Activated naive CD8-positive, alpha-beta T cell (primary cell): ENCODE data around the gene ABLIM2.

Experiments
- H3K27ac Mint-ChIP-seq: one replicate; pipeline ENCODE4 v1.8.0; 2021; ENCODE audit warnings: mixed read lengths
- H3K27me3 Mint-ChIP-seq: one replicate; pipeline ENCODE4 v1.8.0; 2021; ENCODE audit warnings: mixed read lengths
- H3K36me3 Mint-ChIP-seq: one replicate; pipeline ENCODE4 v1.8.0; 2021; ENCODE audit warnings: mixed read lengths
- H3K4me1 Mint-ChIP-seq: one replicate; pipeline ENCODE4 v1.8.0; 2021; ENCODE audit warnings: low read depth, mixed read lengths
- H3K4me3 Mint-ChIP-seq: one replicate; pipeline ENCODE4 v1.8.0; 2021; ENCODE audit warnings: mild to moderate bottlenecking, mixed read lengths
- H3K9me3 Mint-ChIP-seq: one replicate; pipeline ENCODE4 v1.8.0; 2021; ENCODE audit warnings: low read depth, mixed read lengths

The ABLIM2 gene

GRCh38 chr4:8041172-8041571 is 117.4 kb downstream of the ABLIM2 start:
- Mint-ChIP-seq H3K4me1 (no peaks in the 10 kb centered on the region), H3K36me3 (peaks cover 2% of the 10 kb centered on the region), H3K4me3 (no peak overlapping the region), H3K27ac (no peak overlapping the region), H3K27me3 (peaks cover 6% of the 10 kb centered on the region), H3K9me3 (no peaks in the 10 kb centered on the region)

- Mint-ChIP-seq H3K9me3 (no peaks in the 10 kb centered on the region), H3K4me1 (peaks cover 2% of the 10 kb centered on the region), H3K27ac (no peak overlapping the region), H3K36me3 (peaks cover 2% of the 10 kb centered on the region), H3K4me3 (no peak overlapping the region), H3K27me3 (peaks cover 6% of the 10 kb centered on the region)
Observed at GRCh38 chr4:8040607-8041006, 118.0 kb downstream of the ABLIM2 start.

- Mint-ChIP-seq H3K36me3 (peaks cover 2% of the 10 kb centered on the region), H3K27ac (no peak overlapping the region), H3K4me3 (no peak overlapping the region), H3K27me3 (peaks cover 6% of the 10 kb centered on the region), H3K9me3 (no peaks in the 10 kb centered on the region), H3K4me1 (peaks cover 8% of the 10 kb centered on the region)
Observed at GRCh38 chr4:8039853-8040252, 118.8 kb downstream of the ABLIM2 start.

GRCh38 chr4:8039290-8039689 is 119.3 kb downstream of the ABLIM2 start:
- H3K4me1 Mint-ChIP-seq: peaks cover 8% of the 10 kb centered on the region
- H3K27me3 Mint-ChIP-seq: peaks cover 6% of the 10 kb centered on the region
- no peak overlapping the region for H3K27ac Mint-ChIP-seq
- peaks cover 2% of the 10 kb centered on the region for H3K36me3 Mint-ChIP-seq
- H3K4me3 Mint-ChIP-seq: no peak overlapping the region
- H3K9me3 Mint-ChIP-seq: no peaks in the 10 kb centered on the region

GRCh38 chr4:8038719-8039251 is 119.8 kb downstream of the ABLIM2 start:
- H3K36me3 Mint-ChIP-seq: peaks cover 2% of the 10 kb centered on the region
- peaks cover 6% of the 10 kb centered on the region for H3K27me3 Mint-ChIP-seq
- H3K27ac Mint-ChIP-seq: no peak overlapping the region
- no peaks in the 10 kb centered on the region for H3K9me3 Mint-ChIP-seq
- no peak overlapping the region for H3K4me3 Mint-ChIP-seq
- peaks cover 8% of the 10 kb centered on the region for H3K4me1 Mint-ChIP-seq

- Mint-ChIP-seq H3K9me3 (no peaks in the 10 kb centered on the region), H3K27ac (no peak overlapping the region), H3K27me3 (peaks cover 6% of the 10 kb centered on the region)
Observed at GRCh38 chr4:8038083-8038482, 120.5 kb downstream of the ABLIM2 start.

GRCh38 chr4:8037150-8037769 is 121.4 kb downstream of the ABLIM2 start:
- peaks cover 8% of the 10 kb centered on the region for H3K4me1 Mint-ChIP-seq
- no peak overlapping the region for H3K4me3 Mint-ChIP-seq
- H3K9me3 Mint-ChIP-seq: no peaks in the 10 kb centered on the region
- no peak overlapping the region for H3K27ac Mint-ChIP-seq
- peaks cover 6% of the 10 kb centered on the region for H3K27me3 Mint-ChIP-seq
- H3K36me3 Mint-ChIP-seq: no peaks in the 10 kb centered on the region

More at GRCh38 chr4:8038083-8038482, 120.5 kb downstream of the ABLIM2 start:
- Mint-ChIP-seq H3K4me3 (no peak overlapping the region), H3K4me1 (peaks cover 8% of the 10 kb centered on the region), H3K36me3 (peaks cover under 1% of the 10 kb centered on the region)

- H3K27me3 Mint-ChIP-seq: peaks cover 6% of the 10 kb centered on the region
- no peaks in the 10 kb centered on the region for H3K36me3 Mint-ChIP-seq
- H3K4me1 Mint-ChIP-seq: peaks cover 8% of the 10 kb centered on the region
- no peaks in the 10 kb centered on the region for H3K9me3 Mint-ChIP-seq
- no peak overlapping the region for H3K27ac Mint-ChIP-seq
- H3K4me3 Mint-ChIP-seq: peak overlapping the region; percentile 21
Observed at GRCh38 chr4:8035371-8035780, 123.2 kb downstream of the ABLIM2 start.

GRCh38 chr4:8033829-8034528 is 124.6 kb downstream of the ABLIM2 start:
- Mint-ChIP-seq H3K9me3 (no peaks in the 10 kb centered on the region), H3K4me3 (no peak overlapping the region), H3K27ac (no peak overlapping the region), H3K36me3 (peaks cover 2% of the 10 kb centered on the region), H3K27me3 (peaks cover 4% of the 10 kb centered on the region), H3K4me1 (peaks cover 8% of the 10 kb centered on the region)

- Mint-ChIP-seq H3K4me3 (no peak overlapping the region), H3K36me3 (peaks cover 2% of the 10 kb centered on the region), H3K9me3 (no peaks in the 10 kb centered on the region), H3K4me1 (peaks cover 8% of the 10 kb centered on the region), H3K27ac (no peak overlapping the region), H3K27me3 (peaks cover 4% of the 10 kb centered on the region)
Observed at GRCh38 chr4:8033067-8033755, 125.4 kb downstream of the ABLIM2 start.

- Mint-ChIP-seq H3K4me3 (no peak overlapping the region), H3K4me1 (peaks cover 8% of the 10 kb centered on the region), H3K36me3 (peaks cover 2% of the 10 kb centered on the region), H3K27me3 (peaks cover 2% of the 10 kb centered on the region), H3K27ac (no peak overlapping the region), H3K9me3 (no peaks in the 10 kb centered on the region)
Observed at GRCh38 chr4:8032381-8032780, 126.2 kb downstream of the ABLIM2 start.

- no peak overlapping the region for H3K27ac Mint-ChIP-seq
- H3K36me3 Mint-ChIP-seq: peaks cover 2% of the 10 kb centered on the region
- peaks cover 3% of the 10 kb centered on the region for H3K4me1 Mint-ChIP-seq
- no peak overlapping the region for H3K4me3 Mint-ChIP-seq
- H3K27me3 Mint-ChIP-seq: no peaks in the 10 kb centered on the region
- no peaks in the 10 kb centered on the region for H3K9me3 Mint-ChIP-seq
Observed at GRCh38 chr4:8030121-8030781, 128.4 kb downstream of the ABLIM2 start.

GRCh38 chr4:8029689-8030088 is 128.9 kb downstream of the ABLIM2 start:
- Mint-ChIP-seq H3K27me3 (no peaks in the 10 kb centered on the region), H3K4me1 (no peaks in the 10 kb centered on the region), H3K4me3 (no peak overlapping the region), H3K36me3 (peaks cover 2% of the 10 kb centered on the region), H3K9me3 (no peaks in the 10 kb centered on the region), H3K27ac (no peak overlapping the region)

- Mint-ChIP-seq H3K9me3 (no peaks in the 10 kb centered on the region), H3K27me3 (no peaks in the 10 kb centered on the region)
Observed at GRCh38 chr4:8028884-8029568, 129.6 kb downstream of the ABLIM2 start.

More at GRCh38 chr4:8028884-8029568, 129.6 kb downstream of the ABLIM2 start:
- no peaks in the 10 kb centered on the region for H3K4me1 Mint-ChIP-seq
- H3K4me3 Mint-ChIP-seq: no peak overlapping the region
- no peak overlapping the region for H3K27ac Mint-ChIP-seq
- peaks cover 2% of the 10 kb centered on the region for H3K36me3 Mint-ChIP-seq
